CD4-positive, alpha-beta memory T cell (primary cell): Measurements from ENCODE around the gene OSM. TPM values are rescaled to one million over a fixed set of nuclear protein-coding genes. Genes with fewer than 3 reads are reported as not detected.
A peak's percentile ranks its signal among the peaks of the same experiment; 100 is the strongest.

Source experiments
- CTCF ChIA-PET: fragments of 350-600 bp; sonication (Branson Sonifier 250); formaldehyde crosslinking; loops from one replicate; lab custom pipeline; 2021; ENCODE audit warnings: inconsistent platforms; ENCODE audit not compliant: partially characterized antibody; lab: Charles Lee
- POLR2A ChIA-PET: fragments of 350-600 bp; sonication (Branson Sonifier 250); formaldehyde crosslinking; loops from one replicate; lab custom pipeline; 2021; ENCODE audit not compliant: partially characterized antibody; lab: Charles Lee
- DNase-seq, 5 donors: peaks; one replicate each; pipeline versions ENCODE4 v3.0.0 to v3.0.0-alpha.2; 2020 to 2022; ENCODE audit warnings: mixed read lengths in 1 of 5
- H3K27ac ChIP-seq: one replicate; pipeline ENCODE4 v1.7.0; 2013; ENCODE audit warnings: low read depth, low read length
- H3K27me3 ChIP-seq: 2 replicates; pipeline ENCODE4 v1.7.0; 2013; ENCODE audit warnings: mild to moderate bottlenecking, low read length, moderate library complexity; ENCODE audit not compliant: insufficient read depth
- H3K36me3 ChIP-seq: 2 replicates; pipeline ENCODE4 v1.7.0; 2013; ENCODE audit warnings: mild to moderate bottlenecking, low read length, moderate library complexity; ENCODE audit not compliant: insufficient read depth
- H3K4me1 ChIP-seq: 2 replicates; pipeline ENCODE4 v1.7.0; 2013; ENCODE audit warnings: mild to moderate bottlenecking, low read length, moderate library complexity; ENCODE audit not compliant: insufficient read depth
- H3K4me3 ChIP-seq, 2 donors: one replicate each; pipeline ENCODE4 v1.7.0; 2013; ENCODE audit warnings: low read length in 2 of 2, mild to moderate bottlenecking in 1 of 2
- H3K9me3 ChIP-seq, 2 donors: one replicate each; pipeline ENCODE4 v1.7.0; 2013; ENCODE audit warnings: low read length in 2 of 2, control low read depth in 1 of 2; ENCODE audit not compliant: control insufficient read depth in 1 of 2
- H3K27ac Mint-ChIP-seq, 7 donors: one replicate each; pipeline ENCODE4 v1.8.0; 2020 to 2021; ENCODE audit warnings: mixed read lengths in 7 of 7, mild to moderate bottlenecking in 6 of 7, inconsistent platforms in 3 of 7, moderate library complexity in 3 of 7
- H3K27me3 Mint-ChIP-seq, 2 donors: one replicate each; pipeline ENCODE4 v1.8.0; 2020 to 2021; ENCODE audit warnings: mixed read lengths in 2 of 2
- H3K36me3 Mint-ChIP-seq, 2 donors: one replicate each; pipeline ENCODE4 v1.8.0; 2020 to 2021; ENCODE audit warnings: mixed read lengths in 2 of 2, inconsistent platforms in 1 of 2, mild to moderate bottlenecking in 1 of 2
- H3K4me1 Mint-ChIP-seq, 4 donors: one replicate each; pipeline ENCODE4 v1.8.0; 2020 to 2021; ENCODE audit warnings: mixed read lengths in 4 of 4, mild to moderate bottlenecking in 1 of 4
- H3K4me3 Mint-ChIP-seq, 8 donors: one replicate each; pipeline ENCODE4 v1.8.0; 2020 to 2021; ENCODE audit warnings: mixed read lengths in 8 of 8, mild to moderate bottlenecking in 7 of 8, moderate library complexity in 6 of 8, inconsistent platforms in 3 of 8
- H3K9me3 Mint-ChIP-seq, 8 donors: one replicate each; pipeline ENCODE4 v1.8.0; 2020 to 2021; ENCODE audit warnings: mixed read lengths in 8 of 8, mild to moderate bottlenecking in 5 of 8, inconsistent platforms in 3 of 8, moderate library complexity in 1 of 8
- intact Hi-C: fragments of 100-400 bp; cut with micrococcal nuclease; formaldehyde crosslinking; loops from one replicate; pipeline ENCODE4 v1.15.1; 2023
- polyA plus RNA-seq, 2 donors: library from polyadenylated mRNA; unstranded; fragments of 300-500 nt; fragmentation: Illumina TruSeq; gene quantifications; one replicate each; pipeline ENCODE4 v1.2.3, GENCODE V29; 2021
- total RNA-seq, 2 experiments: library from RNA; stranded (reverse); gene quantifications; one replicate each; pipeline ENCODE4 v1.2.3, GENCODE V29; 2021

Gene OSM
- total and polyA plus RNA-seq, 4 experiments from 2014 or later, result 1.1 to 103 (median 12.7) TPM

DNA sequence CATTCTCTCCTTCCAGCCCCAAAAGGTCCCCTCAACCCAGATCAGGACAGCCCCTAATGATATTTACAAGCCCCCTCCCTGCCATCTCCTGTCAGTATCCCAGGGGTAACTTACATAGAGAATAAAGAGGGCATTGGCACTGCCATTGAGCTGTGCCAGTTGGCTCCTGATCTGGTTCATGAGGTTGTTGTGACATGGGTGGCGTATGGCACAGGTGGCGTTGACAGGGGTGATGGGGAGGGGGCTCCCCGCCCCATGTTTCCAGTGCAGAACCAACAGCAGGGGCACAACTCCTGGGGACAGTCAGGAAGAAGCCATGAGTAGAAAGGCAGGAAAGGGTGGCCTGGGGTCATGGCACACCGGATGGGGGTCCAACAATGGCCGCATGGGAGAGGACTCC lies 22.0 kb downstream of the OSM start:
- no peaks in the 10 kb centered on the region for H3K9me3 Mint-ChIP-seq
- intact Hi-C loops, result loop anchor here (5.0 kb wide), 1 partner anchor 47 kb away; no protein-coding TSS in a partner anchor
- peaks cover 30 to 61% (median 42%) of the 10 kb centered on the region in 4 donors for H3K4me1 Mint-ChIP-seq
- CTCF ChIA-PET, result interaction anchor here (2.0 kb wide), 1 partner anchor 137 kb away, joined by 6 read pairs; no protein-coding TSS in a partner anchor
- H3K27ac Mint-ChIP-seq, result peak overlapping the region in 2 of 7 donors; percentile 37 to 79
- Histone ChIP-seq H3K36me3 (no peaks in the 10 kb centered on the region), H3K4me3 (no peak overlapping the region), H3K27ac (no peak overlapping the region), H3K9me3 (no peaks in the 10 kb centered on the region), H3K27me3 (no peaks in the 10 kb centered on the region), H3K4me1 (peaks cover 43% of the 10 kb centered on the region)
- peak overlapping the region; percentile 23 to 74 (median 68) for H3K4me3 Mint-ChIP-seq
- H3K27me3 Mint-ChIP-seq, result peaks cover 2 to 8% of the 10 kb centered on the region in 2 donors
- DNase-seq, result peak in 1 of 5 donors; percentile 19
- no peaks in the 10 kb centered on the region for H3K36me3 Mint-ChIP-seq
- POLR2A ChIA-PET, result no interaction called here

DNA sequence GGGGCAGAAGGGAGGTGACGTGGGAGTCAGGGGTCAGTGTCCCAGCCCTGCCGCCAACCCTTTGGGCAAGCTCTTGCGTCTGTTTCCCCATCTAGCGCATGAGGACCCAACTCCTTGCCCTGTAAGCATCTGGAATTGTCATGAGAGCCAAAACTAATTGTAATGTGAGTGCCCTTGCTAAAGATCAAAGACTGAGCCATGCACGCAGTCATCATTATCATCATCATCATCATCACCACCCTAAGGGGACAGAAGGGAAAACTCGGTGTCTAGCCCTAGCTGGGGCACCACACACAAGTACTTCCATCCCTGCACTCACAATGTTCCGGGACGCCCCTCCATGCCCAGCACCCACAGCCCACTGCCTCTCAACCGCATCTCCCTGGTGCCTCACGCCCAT lies 22.6 kb downstream of the OSM start:
- Histone ChIP-seq H3K4me1 (peaks cover 43% of the 10 kb centered on the region), H3K27me3 (no peaks in the 10 kb centered on the region), H3K9me3 (no peaks in the 10 kb centered on the region), H3K36me3 (no peaks in the 10 kb centered on the region), H3K4me3 (no peak overlapping the region), H3K27ac (no peak overlapping the region)
- H3K27ac Mint-ChIP-seq, result peak overlapping the region in 3 of 7 donors; percentile 9 to 71 (median 10)
- H3K36me3 Mint-ChIP-seq, result no peaks in the 10 kb centered on the region
- ChIA-PET POLR2A (no interaction called here), CTCF (interaction anchor here (2.0 kb wide), 1 partner anchor 136 kb away, joined by 6 read pairs; no protein-coding TSS in a partner anchor)
- no peaks in the 10 kb centered on the region for H3K9me3 Mint-ChIP-seq
- H3K27me3 Mint-ChIP-seq, result peaks cover 2 to 8% of the 10 kb centered on the region in 2 donors
- DNase-seq, result peak in 1 of 5 donors; percentile 8
- peaks cover 30 to 59% (median 42%) of the 10 kb centered on the region in 4 donors for H3K4me1 Mint-ChIP-seq
- H3K4me3 Mint-ChIP-seq, result peak overlapping the region in 5 of 8 donors; percentile 1 to 73 (median 41)
- intact Hi-C loops, result no loop called here

DNA sequence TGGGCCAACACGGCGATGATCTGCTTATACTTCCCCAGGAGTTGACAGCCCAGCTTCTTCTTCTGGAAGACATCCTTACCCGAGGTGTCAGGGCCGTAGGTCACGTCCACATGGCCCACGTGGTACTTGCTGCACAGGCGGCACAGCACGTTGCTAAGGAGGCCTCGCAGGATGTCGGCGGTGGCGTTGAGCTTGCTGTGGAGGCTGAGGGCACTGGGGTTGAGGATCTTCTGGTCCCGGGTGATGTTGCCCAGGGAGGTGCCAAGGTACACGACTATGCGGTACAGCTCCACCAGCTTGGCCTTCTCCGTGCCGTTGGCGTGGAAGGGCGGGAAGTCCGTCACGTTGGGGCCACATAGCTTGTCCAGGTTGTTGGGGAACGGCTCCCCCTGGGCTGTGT lies 23.0 kb downstream of the OSM start:
- H3K27ac Mint-ChIP-seq, result peak overlapping the region in 2 of 7 donors; percentile 31 to 42
- no peaks in the 10 kb centered on the region for H3K36me3 Mint-ChIP-seq
- peaks cover 29 to 58% (median 41%) of the 10 kb centered on the region in 4 donors for H3K4me1 Mint-ChIP-seq
- Histone ChIP-seq H3K36me3 (no peaks in the 10 kb centered on the region), H3K4me1 (peaks cover 43% of the 10 kb centered on the region), H3K27ac (no peak overlapping the region), H3K4me3 (no peak overlapping the region), H3K27me3 (no peaks in the 10 kb centered on the region), H3K9me3 (no peaks in the 10 kb centered on the region)
- peak in 1 of 5 donors; percentile 28 for DNase-seq
- peak overlapping the region in 2 of 8 donors; percentile 1 to 73 for H3K4me3 Mint-ChIP-seq
- peaks cover 2 to 7% of the 10 kb centered on the region in 2 donors for H3K27me3 Mint-ChIP-seq
- no peaks in the 10 kb centered on the region for H3K9me3 Mint-ChIP-seq
- CTCF ChIA-PET, result interaction anchor here (2.0 kb wide), 1 partner anchor 136 kb away, joined by 6 read pairs; no protein-coding TSS in a partner anchor
- POLR2A ChIA-PET, result interaction anchor here (1.3 kb wide), 1 partner anchor 139 kb away, joined by 3 read pairs; no protein-coding TSS in a partner anchor
- intact Hi-C loops, result no loop called here

DNA sequence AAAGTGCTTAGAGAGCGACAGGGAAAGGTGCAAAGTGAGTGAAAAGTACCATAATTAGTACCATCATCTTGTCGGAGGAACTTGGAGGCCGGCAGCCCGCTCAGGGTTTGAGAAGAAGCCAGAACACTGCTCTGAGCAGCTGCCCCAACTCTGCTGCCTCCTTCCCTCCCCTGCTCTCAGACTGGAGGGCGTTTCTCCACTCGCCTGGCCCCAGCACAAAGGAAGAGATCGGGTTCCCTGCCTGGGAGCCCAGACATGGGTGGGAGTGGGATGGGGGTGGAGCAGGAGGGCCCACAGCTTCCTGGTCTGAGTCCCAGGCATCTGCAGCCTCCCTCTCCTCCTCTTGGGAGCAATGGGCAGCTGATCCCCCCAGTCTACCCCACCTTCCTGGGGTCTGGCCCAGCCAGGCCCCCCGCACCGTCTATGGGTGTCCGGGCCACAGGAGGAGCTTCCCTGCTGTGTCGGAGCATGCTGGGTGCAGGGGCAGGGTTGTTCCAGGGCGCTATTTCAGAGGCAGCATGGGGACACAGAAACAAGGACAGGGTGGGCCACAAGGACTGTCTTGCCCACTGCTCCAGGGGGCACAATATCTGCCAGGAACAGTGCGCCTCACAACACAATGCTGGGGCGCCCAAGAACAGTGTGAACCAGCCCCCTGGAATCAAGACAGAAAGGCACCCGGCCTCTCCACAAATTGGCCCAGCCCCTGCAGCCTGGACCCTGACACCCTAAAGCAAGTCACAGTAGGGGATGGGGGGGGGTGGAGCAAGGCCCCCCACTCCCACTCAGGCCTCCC lies 24.9 kb downstream of the OSM start:
- Histone ChIP-seq H3K27me3 (no peaks in the 10 kb centered on the region), H3K4me1 (peaks cover 36% of the 10 kb centered on the region), H3K9me3 (no peaks in the 10 kb centered on the region), H3K4me3 (no peak overlapping the region), H3K27ac (no peak overlapping the region), H3K36me3 (no peaks in the 10 kb centered on the region)
- intact Hi-C loops, result no loop called here
- Mint-ChIP-seq H3K27ac (no peak overlapping the region), H3K4me1 (peaks cover 20 to 41% (median 27%) of the 10 kb centered on the region in 4 donors), H3K9me3 (no peaks in the 10 kb centered on the region), H3K4me3 (no peak overlapping the region), H3K27me3 (peaks cover 0 to 3% of the 10 kb centered on the region in 2 donors), H3K36me3 (no peaks in the 10 kb centered on the region)
- ChIA-PET POLR2A (no interaction called here), CTCF (interaction anchor here (1.4 kb wide), 1 partner anchor 21 kb away, joined by 5 read pairs; no protein-coding TSS in a partner anchor)
- DNase-seq, result peak in 1 of 5 donors; percentile 12

DNA sequence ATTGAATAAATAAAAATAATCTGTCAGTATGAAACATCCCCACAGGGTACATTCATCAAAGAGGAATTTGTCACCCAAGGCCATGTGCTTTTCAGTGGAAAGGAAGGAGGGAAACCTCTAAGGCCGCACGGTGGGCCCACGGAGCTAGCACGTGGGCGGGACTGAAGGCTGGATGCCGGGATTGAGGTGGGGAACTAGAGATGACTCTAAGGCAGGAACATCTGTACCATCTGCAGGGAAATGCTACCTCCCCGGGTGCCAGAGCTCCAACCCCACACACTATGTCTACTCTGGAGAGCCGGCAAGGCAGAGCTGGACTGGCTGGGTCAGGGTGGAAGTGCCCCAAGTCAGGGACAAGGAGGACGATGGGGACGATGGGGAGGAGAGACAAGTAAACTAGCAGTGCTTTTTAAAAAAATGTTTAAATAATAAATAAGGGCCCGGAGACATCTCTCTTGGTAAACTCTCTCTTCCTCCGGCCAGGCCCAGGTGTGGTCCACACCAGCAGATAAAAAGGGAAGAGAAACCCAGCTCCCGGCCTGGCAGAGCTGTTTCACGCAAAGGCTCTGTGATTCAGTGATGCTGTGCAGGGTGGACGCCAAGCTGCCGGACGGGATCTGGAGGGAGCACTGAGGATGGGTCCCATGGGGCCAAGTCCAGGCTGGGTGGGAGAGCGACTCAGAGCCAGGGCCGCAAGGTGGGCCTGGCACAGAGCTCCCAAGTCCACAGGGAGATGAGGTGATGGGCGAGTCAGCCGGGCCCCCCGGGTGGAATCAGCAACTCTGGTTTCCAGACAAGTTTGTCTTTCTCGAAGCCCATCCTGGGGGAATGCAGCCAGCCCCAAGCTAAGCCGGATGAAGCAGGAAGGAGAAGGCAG lies 25.9 kb downstream of the OSM start:
- Mint-ChIP-seq H3K4me1 (peaks cover 18 to 31% (median 21%) of the 10 kb centered on the region in 4 donors), H3K27ac (no peak overlapping the region), H3K27me3 (no peaks in the 10 kb centered on the region), H3K36me3 (no peaks in the 10 kb centered on the region), H3K4me3 (no peak overlapping the region), H3K9me3 (no peaks in the 10 kb centered on the region)
- Histone ChIP-seq H3K4me1 (peaks cover 27% of the 10 kb centered on the region), H3K27ac (no peak overlapping the region), H3K9me3 (no peaks in the 10 kb centered on the region), H3K4me3 (no peak overlapping the region), H3K27me3 (no peaks in the 10 kb centered on the region), H3K36me3 (no peaks in the 10 kb centered on the region)
- CTCF ChIA-PET, result interaction anchor here (1.4 kb wide), 1 partner anchor 22 kb away, joined by 5 read pairs; no protein-coding TSS in a partner anchor
- intact Hi-C loops, result no loop called here
- POLR2A ChIA-PET, result no interaction called here
- no peak for DNase-seq

DNA sequence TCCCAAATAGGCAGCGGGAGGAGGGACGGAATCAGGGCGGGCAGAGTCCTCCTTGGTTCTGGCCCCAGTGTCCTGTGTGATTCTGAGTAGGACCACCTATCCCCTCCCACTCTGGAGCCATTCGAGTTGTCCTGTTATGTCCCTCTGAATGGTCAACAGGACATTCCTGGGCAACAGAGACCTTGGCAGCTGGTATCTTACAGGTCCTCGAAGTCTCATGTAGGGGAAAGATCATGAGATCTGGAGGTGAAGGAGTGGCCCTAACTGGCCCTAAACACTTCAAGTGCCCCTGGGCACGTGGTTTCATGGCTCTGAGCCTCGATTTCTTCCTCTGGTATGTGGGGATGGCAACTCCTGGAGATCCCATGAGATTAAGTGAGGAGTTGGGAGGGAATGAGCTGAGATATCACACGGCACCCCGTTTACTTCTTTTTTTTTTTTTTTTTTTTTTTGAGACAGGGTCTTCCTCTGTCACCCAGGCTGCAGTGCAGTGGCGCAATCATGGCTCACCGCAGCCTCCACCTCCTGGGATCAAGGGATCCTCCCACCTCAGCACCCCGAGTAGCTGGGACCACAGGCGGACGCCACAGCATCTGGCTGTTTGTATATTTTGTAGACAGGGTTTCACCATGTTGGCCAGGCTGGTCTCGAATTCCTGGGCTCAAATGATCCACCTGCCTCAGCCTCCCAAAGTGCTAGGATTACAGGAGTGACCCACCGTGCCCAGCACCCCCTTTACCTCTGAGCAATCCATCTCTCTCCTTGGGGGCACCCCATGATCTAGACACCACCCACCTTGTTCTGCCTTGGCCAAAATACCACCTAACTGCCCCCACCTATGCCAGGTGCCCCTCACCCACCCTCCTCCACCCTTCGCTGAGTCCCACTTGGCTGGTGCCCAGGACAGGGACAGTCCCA lies 26.9 kb downstream of the OSM start:
- Mint-ChIP-seq H3K4me3 (no peak overlapping the region), H3K4me1 (peaks cover 13 to 22% (median 13%) of the 10 kb centered on the region in 4 donors), H3K27ac (no peak overlapping the region), H3K9me3 (no peaks in the 10 kb centered on the region), H3K27me3 (no peaks in the 10 kb centered on the region), H3K36me3 (no peaks in the 10 kb centered on the region)
- no peaks in the 10 kb centered on the region for H3K36me3 ChIP-seq
- intact Hi-C loops, result no loop called here
- ChIA-PET POLR2A (no interaction called here), CTCF (no interaction called here)
- no peak overlapping the region for H3K4me3 ChIP-seq
- no peaks in the 10 kb centered on the region for H3K27me3 ChIP-seq
- no peaks in the 10 kb centered on the region for H3K9me3 ChIP-seq
- peak in 1 of 5 donors; percentile 15 for DNase-seq
- H3K4me1 ChIP-seq, result peaks cover 17% of the 10 kb centered on the region
- H3K27ac ChIP-seq, result no peak overlapping the region
